ENCODE data around the gene MCC.
A peak's percentile ranks its signal among the peaks of the same experiment; 100 is the strongest.

MCC gene

DNA sequence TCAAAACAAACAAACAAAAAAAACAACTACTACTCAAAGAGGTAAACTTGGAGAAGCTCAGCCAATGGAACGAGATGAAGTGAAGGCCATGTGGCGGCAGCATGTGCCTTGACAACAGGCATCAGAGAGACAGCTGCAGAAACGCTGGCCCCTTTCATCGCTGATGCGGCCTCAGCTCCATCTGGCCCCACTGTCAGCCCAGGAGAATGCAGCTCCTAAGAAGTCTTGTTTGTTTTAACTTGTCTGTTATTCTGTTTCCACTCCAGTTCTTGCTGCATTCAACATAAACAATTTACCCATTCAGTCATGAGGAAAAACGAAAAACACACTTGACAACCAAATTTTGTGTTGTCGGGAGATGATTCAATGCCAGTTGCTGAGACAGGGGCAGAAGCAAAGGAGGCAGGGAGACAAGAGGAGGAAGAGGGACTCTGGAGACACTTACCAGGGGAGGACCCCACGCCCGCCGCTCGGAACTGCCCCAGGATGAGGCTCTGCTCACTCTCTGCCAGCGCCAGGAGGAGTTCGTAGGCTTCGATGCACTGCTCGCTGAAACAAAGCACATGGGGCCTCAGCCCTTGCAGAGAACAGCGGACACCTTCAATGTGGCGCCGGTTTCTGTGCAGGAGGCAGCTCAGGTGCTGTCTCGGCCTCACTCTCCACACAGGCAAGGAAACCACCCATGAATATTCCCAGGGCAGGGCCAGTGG is 420.5 kb downstream of the MCC start:
- DNase-seq, result peak; percentile 61 to 86

DNA sequence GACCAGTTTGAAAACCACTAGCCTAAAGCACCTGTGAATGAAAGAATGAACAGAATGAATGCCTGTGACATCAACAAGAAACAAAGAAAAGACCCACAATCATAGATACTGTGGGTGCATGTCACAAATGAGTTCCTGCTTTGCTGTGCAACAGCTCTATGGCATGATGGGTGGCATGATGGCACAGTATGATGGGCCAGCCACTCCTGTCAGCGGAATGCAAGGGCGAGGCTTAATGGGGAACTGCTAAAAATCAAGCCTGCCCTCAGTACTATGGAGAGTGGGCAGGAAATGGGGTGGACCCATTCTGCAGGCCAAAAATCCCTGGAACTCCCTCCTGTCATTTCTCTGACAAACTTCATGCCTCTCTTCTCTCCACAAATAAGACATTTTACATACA is 422.6 kb downstream of the MCC start:
- DNase-seq, result no peak

DNA sequence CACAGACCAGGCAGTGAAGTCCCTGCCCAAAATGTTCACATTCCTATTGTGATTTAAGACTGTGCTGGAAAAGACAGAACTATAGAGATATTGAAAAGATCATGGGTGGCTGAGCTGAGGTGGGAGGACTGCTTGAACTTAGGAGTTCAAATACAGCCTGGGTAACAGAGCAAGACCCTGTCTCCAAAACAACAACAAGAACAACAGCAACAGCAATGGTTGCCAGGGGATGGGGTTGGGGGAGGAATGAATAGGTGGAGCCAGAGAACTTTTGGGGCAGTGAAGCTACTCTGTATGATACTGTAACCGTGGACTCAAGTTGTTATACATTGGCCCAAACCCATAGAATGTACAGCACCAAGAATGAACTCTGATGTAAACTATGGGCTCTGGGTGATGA is 423.4 kb downstream of the MCC start:
- DNase-seq, result no peak

GRCh38 chr5:113063927-113064326 is 424.3 kb downstream of the MCC start:
- no peak for DNase-seq

- no peak for DNase-seq
Measured at GRCh38 chr5:113062869-113063508, 425.3 kb downstream of the MCC start.

DNA sequence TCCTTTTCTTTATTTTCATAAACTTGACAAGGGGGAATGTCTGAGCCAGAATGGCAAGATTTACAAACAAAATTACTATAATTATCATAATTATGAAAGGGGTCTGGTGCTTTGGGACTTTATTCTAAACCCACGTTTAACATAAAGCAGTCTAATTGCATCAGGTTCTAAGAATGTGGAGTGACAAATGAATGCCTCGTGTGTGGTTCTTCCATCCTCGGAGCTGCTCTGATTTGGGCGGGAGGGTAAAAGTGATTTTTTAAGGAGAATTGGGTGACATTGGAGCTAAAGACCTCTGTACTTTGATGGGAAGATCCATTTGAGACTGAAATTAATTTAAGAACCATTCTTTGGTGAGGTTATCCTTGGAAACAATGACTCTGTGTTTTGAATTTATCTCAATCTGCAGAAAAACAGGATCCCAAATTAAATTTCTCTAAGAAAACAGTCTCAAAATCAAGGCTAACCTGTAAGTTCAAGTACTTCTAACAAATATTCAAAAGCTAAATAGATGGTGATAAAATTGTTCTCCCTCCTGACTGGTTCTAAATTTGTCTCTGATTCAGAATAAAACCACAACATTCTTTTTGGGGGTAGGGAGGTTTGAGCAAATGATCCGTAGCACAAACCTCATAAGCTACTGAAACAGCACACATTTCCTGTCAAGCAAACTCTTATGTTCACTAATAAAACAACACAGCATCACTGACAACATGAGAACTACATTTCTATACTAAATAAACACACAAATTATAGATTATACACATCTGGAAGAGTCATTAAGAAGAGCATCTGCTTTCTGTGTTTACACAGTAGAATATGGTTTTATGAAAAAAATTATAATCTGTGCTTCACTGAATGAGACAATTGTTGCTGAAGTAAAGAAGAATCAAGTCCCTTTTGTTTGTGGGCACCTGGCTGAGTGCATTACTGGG is 426.1 kb downstream of the MCC start:
- DNase-seq, result no peak

DNA sequence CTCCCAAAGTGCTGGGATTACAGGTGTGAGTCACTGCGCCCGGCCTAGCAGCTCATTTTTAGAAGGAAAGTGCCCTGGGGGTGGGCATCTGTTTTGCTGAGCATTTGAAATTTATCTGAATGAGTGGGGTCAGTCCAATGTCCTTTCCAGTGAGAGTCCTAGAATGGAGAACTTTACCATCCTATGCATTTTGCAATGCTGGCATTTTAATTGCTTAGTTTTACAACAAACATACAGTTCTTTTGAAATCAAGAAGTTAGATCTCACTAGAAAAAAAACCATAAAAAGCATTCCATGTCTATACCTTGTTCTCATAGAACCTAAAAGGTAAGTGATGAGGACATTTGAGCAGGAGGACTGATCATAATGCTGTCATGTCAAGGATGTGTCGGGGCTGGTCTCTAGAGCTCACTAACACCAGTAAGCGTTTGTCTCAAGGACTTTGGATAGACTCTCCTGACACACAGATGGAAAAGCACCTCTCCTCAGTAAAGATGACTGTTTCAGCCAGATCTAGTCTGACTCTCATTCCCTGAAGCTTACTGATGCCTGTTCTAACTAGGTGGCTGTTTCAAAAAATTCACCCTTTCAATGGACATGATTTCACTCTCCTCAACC is 427.7 kb downstream of the MCC start:
- DNase-seq, result no peak

- peak; percentile 39 to 53 for DNase-seq
Measured at GRCh38 chr5:113059232-113060040, 428.8 kb downstream of the MCC start.

DNA sequence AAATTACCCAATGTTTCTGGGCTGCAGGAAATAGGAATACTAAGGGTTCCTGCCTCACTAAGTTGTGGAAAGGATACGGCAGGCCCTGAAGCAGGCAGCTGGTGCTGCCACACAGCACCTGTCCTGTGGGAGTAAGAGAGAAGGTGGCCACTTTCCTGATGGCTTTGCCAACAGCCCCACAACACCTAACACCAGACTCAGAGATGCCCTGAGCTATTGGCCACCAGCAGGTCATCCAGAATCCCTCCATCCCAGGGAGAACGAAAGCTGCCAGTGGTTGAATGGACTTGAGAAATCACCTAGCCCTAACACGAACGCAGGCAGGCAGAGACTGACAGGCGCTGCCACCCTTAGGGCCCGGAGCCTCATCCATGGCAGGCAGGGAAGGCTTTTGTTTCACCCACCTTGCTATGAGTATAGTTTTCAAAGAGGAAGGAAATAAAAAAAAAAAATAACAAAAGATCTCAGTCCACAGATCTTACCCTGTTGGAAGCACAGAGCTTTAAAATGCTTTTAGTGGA is 429.5 kb downstream of the MCC start:
- DNase-seq, result no peak

- no peak for DNase-seq
Measured at GRCh38 chr5:113058269-113058668, 430.0 kb downstream of the MCC start.

DNA sequence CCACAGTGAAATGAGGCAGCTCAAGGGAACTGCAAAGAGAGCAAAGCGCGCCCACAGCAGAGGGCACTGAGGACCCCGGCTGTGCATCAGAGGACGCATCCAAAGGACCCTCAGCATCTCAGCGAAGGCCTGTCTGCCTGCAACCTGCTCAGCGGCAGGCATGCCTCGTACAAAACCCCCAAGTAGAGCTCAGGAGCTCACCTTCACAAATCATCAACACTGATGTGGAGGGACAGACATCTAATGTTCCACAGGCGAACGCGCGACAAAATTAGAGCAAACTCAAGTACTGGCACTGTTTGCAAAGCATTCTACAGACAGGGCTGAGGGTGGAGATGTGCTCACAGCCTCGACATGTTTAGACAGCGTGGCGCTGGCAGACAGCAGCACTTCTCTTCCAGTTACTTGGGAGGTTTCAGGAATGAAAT is 430.7 kb downstream of the MCC start:
- no peak for DNase-seq

DNA sequence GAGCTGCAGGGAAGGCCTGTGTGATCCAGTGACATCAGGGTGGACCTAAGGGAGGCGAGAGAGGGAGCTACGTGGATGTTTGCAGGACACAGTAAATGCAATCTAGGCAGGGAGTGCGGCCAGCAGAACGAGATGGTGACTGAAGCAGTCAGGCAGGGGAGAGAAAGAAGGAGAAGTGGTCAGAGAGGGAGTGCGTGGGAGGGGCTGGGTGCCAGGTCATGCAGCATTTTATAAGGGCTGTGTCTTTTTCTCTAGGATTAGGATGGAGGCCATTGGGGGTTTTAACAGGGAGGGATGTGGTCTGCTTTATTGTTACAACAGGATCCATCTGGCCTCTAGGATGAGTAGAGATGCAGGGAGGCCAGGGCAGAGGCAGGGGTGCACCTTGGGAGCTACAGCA is 431.3 kb downstream of the MCC start:
- DNase-seq, result no peak

- no peak for DNase-seq
Measured at GRCh38 chr5:113054899-113055298, 433.4 kb downstream of the MCC start.

DNA sequence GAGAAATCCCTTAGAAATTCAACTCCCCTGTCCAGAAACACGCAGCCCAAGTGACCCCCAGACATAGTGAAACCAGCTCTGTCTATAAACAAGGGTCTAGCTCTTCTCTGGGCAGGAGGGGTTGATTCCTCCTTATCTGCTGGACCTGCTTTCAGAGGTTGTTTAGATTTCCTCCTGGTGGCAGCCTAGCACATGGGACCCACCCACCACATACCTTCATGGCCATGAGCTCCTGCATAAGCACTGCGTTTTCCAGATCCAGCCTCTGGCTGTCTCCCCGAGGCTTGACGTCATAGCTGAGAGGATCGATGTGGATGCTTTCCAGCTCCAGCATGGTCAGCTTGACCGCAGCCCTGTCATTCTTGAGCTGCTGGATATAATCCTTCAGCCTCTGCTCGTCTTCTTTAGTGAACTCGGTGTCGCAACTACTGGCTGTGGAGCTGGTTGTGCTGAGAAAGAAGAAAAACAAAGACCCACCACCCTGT is 434.7 kb downstream of the MCC start:
- DNase-seq, result no peak

GRCh38 chr5:113052041-113052795 is 436.0 kb downstream of the MCC start:
- DNase-seq, result no peak

DNA sequence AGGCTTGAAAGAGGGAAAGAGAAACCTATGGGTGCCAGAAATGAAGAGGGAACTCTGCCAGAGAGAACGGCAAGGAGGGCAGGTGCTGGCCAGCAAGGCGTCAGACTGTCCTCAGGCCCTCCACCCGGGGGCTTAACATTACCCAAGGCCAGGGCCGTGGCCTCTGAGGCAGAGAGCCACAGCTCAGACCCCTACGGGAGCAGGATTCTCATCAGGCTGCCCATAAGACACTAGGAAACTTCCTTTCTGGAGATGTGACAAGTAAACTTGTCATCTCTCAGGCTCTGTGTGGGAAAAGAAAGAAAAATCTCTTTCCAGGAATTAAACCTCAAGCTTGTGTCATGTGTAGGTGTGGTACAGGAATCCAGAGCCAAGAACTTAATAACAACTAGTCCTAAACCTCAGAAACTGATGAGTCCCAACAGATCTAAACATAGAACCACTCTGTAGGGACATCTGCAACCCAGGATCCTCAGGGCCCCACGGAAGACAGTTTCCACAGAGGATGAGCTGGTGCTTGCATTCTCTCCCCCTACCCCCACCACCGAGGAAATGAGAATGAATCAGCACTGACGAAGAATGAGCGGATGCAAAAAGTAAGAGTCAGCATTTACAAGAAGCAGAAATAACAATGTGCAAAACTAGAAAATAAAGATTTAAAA is 437.4 kb downstream of the MCC start:
- DNase-seq, result no peak

GRCh38 chr5:113048931-113049330 is 439.3 kb downstream of the MCC start:
- DNase-seq, result no peak

DNA sequence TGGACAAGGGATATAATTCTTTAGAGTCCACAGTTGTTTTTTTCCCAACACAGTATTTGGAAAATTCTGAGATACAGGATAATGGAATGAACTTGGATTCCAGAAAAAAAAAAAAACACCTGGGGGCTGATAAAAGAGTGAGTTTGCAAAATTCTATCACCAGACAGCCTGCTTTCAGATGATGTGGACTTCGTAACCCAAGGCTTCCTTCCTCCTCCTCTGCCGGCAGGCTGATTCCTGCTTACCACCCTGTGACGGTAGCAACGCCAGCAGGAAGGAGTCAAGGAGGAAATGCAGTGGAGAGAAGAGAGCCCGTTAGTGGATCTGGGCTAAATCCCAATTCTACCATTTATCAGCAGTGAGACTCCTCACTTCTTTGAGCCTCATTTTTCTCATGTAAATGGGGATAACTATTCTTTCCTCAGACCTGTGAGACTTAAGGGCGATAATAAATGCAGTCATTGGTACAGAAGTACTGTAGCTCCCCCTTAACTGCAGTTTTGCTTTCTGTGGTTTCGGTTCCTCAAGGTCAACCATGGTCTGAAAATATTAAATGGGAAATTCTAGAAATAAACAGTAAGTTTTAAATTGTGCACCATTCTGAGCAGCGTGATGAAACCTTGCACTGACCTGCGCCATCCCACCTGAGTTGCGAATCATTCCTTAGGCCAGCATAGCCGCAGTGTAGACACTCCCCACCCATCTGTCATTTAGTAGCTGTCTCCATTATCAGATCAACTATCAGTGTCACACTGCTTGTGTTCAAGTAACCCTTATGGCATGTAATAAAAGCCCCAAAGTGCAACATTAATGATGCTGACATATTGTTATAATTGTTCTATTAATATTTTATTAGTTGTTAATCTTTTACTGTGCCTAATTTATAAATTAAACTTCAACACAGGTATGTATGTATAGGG is 440.3 kb downstream of the MCC start:
- no peak for DNase-seq

- peak; percentile 75 to 93 for DNase-seq
Measured at GRCh38 chr5:113047234-113047633, 441.0 kb downstream of the MCC start.
